Renal pelvis (tissue), 4 donors: ENCODE data around the gene CDK2. TPM values are rescaled to one million over a fixed set of nuclear protein-coding genes. Genes with fewer than 3 reads are reported as not detected.
"Not testable (repeated sequence)": the region's sequence is repeated elsewhere in the genome, so short reads cannot be mapped to it uniquely, and the experiment has no call there.

Experiments
- DNase-seq: peaks from one replicate; pipeline ENCODE4 v3.0.0-alpha.2; 2013
- polyA plus RNA-seq, 3 donors: library from polyadenylated mRNA; unstranded; fragments of 120-200 nt; gene quantifications; one replicate each; pipeline ENCODE4 v1.2.1, GENCODE V29; 2013; ENCODE audit not compliant: insufficient read length in 3 of 3

CDK2 gene
- polyA plus RNA-seq, 3 donors, result 60.6 to 74.6 (median 61.6) TPM

DNA sequence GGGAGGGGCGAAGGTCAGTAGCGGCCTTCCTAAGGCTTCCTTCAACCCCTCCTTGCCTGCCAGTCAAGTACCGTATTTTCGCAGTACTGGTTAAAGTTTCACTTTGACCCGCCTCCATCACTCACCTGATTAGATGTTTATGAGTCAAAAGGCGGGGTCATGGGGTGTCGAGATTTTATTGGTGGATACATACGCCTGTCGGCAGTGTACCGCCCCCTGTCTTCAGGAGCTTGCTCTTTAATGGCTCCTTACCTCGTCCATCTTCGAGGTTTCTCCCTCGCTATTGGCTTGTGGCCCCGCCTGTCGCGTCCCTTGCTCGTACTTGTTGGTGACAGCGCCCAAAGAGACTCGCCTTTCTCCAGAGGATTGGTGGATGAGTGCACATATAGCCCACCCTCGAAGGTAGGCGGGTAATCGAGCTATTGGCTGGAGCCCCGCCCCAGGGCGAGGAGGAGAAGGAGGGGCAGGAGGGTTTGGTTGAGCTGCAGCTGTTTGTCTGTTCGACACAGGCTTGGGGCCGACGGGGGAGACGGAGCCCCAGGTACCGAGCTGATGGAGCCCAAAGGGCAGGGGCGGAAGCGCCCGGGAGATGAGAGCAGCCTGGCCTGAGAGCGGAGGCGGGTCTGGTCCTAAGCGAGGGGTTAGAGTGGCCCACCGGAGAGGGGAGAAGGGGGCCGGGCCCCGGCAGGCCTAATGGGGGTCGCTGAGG lies 7.1 kb downstream of the CDK2 start, which contains the start of gene RAB5B:
Gene RAB5B (plus strand): TSS at position 480 of the 709 bp plus-strand sequence. CDS start 12,883 bp downstream, outside the sequence.
- peak; percentile 100 for DNase-seq

DNA sequence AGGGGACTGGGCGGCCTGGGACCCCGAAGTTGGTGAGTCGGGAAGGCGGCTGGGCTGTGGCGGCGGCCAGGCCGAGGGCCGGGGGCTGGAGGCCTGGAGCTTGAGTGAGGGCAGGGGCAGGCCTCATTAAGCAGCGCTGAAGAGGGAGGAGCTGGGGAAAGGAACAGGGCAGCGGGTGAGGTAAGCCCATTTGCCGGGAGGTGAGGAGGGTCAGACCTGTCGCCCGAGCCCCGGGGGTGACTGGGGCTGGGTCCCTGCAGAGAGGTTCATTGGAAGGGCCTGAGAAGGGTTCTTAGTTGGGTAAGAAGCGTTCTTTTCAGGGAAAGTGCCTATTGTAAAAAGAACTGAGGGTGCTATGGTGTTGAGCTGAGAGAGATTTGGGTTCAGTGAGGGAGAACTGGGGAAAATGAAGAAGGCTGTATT lies 7.7 kb downstream of the CDK2 start:
- peak; percentile 64 for DNase-seq

DNA sequence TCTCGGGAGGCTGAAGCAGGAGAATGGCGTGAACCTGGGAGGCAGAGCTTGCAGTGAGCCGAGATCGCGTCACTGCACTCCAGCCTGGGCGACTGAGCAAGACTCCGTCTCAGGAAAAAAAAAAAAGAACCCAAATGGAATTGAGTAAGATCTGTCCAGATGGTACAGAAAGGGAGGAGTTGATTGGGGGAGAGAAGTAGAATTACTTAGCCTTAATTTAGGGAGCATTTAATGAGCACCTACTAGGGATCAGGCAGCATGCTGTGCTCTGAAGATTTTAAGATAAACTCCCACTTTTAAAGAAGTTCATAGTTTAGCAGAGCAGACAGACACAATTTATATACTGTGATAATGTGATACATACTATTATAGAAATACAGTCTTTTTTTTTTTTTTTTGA lies 11.8 kb downstream of the CDK2 start:
- no peak for DNase-seq

DNA sequence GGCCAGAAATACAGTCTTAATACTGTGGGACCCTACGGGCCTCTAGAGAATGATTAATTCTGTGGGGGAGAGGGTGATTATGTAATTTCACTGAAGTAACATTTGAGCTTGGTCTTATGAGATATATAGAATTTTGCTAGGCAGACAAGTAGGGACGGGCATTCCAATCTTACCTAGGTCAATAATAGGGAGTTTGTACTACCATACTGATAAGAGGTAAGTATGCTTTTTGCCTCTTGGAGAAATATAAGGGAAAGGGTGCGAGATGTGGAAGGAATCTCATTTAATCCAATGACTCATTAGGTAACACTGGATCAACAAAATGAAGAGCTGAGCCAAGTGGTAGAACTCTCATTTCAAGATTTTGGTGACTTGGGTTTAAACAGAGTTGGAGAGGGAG lies 12.4 kb downstream of the CDK2 start:
- no peak for DNase-seq

DNA sequence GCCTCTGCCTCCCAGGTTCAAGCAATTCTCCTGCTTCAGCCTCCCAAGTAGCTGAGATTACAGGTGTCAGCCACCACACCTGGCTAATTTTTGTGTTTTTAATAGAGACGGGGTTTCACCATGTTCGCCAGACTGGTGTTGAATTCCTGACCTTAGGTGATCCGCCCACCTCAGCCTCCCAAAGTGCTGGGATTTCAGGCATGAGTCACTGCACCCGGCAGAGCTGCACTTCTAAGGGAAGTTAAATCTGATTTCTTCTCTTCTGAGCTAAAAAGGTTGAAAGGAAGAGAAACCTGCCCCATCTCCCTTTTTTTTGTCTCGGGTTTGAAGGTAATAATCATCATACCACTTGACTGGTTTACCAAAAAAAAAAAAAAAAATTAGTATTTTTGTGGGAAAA lies 15.3 kb downstream of the CDK2 start:
- not testable (repeated sequence) for DNase-seq

DNA sequence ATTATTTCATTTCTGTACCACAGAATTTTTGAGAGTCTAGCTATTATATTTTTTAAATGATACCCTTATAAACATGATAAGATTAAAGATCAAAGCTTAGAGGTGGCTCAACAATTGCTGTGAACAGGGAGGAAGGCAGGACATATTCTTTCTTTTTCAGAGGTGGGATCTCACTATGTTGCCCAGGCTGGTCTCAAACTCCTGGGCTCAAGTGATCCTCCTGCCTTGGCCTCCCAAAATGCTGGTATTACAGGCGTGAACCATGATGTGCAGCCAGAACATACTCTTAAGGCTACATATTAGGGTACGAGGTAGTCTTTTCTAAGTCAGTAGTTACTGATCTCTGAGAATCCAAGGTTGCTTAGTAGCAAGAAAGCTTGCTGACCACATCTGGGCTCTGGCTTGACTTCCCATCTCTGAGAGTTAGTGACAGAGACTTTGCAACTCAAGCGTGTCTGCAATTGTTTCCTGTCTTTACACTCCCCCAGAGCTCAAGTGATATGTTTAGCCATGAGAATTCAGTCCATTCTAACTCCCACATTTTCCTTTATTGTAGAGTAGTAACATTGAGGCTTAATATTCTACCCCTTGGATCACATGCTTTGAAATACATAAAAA lies 15.8 kb downstream of the CDK2 start:
- peak; percentile 61 for DNase-seq

DNA sequence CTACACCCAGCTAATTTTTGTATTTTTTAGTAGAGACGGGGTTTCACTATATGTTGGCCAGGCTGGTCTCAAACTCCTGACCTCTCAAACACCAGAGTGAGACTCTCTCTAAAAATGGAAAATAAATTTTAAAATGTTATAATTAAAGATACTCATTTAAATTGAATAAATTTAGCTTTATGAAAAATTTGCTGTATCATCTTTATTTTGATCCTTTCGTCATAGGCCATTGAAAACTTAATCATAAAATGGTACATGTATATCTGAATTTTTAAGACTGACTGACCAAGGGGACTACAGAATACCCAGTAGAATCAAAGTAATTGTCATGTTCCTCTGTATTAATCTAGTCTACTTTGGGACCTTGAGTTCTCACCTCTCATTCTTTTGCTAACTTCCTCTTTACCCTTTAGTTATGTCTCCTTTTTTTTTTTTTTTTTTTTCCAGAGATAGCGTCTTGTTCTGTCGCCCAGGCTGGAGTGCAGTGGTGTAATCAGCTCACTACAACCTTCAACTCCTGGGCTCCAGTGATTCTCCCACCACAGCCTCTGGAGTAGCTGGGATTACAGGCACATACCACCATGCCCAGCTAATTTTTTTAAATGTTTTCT lies 16.7 kb downstream of the CDK2 start:
- no peak for DNase-seq

DNA sequence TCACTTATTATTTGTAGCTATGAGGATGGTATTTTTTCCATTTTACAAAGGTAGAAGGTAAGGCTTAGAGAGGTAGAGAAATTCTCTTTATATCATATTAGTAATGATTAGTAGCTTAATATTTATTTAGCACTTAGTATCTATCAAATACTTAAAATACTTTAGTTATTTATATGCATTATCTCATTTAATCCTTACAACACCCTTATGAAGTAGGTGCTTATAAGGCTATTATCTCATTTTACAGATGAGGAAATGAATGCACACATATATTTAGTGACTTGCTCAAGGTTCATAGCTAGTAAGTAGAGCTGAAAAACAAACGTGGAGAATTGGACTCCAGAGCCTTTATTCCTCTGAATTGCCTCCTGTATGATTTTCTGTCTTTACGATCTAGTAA lies 18.2 kb downstream of the CDK2 start:
- DNase-seq, result no peak

DNA sequence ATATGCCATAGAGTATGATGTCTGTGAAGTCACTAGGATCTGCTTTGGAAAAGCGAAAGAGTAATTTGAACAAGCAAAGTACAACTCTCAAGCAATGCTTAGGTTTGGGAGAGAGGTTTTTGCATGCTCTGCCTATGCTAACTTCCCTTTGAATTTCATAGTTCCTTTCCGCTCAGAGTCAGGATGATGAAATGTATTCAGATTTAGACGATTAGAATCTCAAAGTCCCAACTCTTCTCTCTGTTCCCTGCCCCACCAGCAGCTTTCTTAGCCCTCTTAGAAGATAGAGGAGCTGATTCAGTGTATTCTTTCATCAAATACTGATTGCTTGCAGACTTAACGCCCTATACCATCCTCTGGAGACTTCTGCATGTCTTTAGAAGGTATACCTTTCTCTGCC lies 18.7 kb downstream of the CDK2 start:
- no peak for DNase-seq

DNA sequence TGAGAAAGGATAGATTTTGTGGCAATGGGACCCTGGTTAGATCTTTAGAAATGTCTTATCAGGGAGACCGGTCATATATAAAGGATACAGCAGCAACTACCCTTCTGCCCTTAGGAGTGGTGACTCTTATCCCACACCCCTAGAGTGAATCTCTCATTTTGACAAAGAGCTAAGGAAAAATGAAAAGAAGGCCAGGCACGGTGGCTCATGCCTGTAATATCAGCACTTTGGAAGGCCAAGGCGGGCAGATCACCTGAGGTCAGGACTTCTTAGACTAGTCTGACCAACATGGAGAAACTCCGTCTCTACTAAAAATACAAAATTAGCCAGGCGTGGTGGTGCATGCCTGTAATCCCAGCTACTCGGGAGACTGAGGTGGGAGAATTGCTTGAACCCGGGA lies 19.3 kb downstream of the CDK2 start:
- not testable (repeated sequence) for DNase-seq

DNA sequence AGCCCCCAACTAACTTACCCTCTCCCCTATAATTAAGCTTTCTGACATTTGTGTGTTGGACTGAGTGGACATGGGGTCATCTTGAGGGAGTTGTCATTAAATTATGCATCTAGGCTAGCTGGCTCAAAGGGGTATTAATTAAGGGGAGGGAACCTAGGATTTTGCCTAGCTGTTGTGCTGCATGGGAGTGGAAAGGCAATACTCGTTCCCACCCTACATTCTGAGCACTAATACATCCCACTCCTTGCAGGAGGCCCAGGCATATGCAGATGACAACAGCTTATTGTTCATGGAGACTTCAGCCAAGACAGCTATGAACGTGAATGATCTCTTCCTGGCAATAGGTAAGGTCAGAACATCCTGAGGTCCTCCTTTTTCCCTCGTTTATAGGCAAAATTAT lies 24.5 kb downstream of the CDK2 start:
- no peak for DNase-seq

DNA sequence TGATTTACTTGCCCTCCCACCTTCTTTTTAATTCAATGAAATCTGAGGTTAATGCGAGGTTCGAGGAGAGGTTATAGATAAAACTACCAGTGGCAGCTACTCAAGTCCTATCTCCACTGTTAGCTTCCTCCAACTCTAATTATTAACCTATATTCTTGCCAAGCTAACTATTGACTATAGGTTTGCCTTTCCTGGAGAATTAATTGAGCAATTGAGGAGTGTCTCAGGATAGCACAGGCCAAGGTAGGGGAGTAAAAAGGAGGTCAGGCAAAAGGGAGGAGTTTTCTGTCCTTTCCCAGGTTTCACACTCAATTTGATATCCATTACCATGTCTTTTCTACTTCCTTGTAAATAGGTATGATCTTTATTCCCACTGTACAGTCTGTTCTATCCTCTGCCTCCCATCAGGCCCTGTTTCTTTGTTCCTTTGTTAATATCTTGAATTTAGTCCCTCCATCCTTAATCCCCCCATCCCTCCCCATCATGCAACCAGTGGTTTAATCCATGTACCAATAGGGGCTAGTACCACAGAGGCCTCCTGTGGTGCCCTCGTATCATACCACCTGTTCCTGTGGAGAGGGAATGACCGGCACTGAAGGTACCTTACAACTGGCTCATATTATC lies 26.7 kb downstream of the CDK2 start:
- no peak for DNase-seq

DNA sequence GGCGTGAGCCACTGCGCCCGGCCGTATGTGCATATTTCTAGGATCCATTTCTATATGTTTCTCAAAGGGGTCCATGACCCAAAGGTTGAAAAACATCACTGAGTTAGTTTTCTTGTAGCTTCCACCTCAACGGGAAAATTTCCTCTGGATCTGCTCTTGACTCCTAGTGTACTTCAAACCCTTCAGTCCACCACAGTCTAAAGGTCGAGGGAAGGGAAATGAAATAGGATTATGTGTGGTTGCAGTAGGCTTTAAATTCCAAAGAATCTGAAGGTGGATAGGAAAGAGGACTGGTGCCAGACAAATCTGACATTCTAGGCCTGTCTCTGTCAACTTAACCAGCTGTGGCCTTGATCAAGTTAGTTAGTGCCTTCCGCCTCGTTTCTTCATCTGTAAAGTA lies 28.7 kb downstream of the CDK2 start:
- DNase-seq, result no peak

DNA sequence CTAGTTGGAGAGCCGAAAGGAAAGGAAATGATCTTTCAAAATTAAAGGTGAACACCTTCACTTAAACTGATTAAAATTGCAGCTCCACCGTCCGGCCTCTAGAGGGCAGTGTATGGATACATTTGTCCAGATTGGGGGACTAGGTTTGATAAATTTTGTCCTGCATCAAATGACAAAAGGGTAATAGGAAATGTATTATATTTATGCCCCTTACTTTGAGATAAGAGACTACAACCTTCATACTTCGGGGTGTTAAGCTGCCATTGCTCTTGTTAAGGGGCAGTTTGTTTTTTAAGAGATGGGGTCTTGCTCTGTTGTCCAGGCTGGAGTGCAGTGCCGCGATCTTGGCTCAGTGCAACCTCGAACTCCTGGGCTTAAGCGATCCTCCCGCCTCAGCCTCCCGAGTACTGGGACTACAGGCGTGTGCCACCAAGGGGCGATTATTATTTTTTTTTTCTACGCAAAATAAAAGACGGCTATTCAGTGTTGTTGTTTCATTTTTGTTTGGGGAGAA lies 29.6 kb downstream of the CDK2 start:
- DNase-seq, result peak; percentile 71

DNA sequence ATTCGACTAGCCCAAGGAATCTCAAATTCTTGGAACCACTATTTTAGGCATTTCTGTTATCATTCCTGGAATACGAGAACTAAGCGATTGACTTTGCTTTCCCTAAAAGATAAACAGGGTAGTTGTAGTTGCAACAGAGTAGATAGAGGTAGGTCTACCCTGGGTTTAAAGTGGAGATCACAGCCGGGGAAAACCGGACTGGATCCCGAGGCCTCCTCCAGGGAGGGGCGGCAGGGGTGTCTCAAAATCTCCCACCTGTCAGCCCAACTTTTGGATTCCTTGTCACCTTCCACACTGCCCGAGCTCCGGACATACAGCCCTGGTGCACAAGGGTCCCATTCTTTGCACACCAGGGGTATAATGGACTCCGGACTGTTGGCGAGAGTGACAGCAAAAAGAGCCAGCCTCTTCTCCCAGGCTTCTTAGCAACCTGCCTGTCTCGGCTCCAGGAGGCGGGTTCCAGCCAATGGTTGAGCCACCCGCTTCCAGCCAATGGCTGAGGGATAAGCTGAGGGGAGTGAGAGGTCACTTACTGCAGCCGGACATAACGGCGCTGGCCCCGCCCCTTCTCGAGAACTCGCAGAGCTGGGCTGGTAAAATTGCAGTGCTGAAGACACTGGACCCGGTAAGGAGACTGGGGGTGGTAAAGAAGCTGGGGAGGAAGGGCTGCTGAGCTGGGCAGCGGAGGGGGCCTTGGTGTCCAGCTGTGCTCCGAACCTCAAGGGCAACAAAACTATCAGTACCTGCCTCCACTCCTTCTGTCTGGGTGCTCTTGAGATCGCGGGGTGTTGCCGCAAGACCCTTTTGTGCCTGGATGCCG lies 30.3 kb downstream of the CDK2 start, which contains the start of gene SUOX:
Gene SUOX (plus strand): TSS at position 562 of the 820 bp plus-strand sequence. CDS start 4,946 bp downstream, outside the sequence.
- peak; percentile 98 for DNase-seq

DNA sequence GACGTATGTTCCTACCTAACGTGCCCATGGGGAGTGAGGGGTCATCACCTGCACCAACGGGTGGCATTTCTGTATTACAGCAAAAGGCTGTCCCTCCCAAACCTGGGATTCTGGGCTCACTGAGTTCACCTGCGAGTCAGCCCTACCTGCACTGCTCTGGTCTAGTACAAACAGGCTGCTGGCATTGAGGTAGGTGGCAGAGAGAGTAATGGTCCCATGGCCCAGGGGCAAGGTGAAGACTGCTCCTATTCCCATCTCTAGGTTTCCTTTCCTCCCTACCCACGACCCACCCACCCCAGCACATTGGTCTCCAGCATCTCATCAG lies 30.9 kb downstream of the CDK2 start:
- no peak for DNase-seq

DNA sequence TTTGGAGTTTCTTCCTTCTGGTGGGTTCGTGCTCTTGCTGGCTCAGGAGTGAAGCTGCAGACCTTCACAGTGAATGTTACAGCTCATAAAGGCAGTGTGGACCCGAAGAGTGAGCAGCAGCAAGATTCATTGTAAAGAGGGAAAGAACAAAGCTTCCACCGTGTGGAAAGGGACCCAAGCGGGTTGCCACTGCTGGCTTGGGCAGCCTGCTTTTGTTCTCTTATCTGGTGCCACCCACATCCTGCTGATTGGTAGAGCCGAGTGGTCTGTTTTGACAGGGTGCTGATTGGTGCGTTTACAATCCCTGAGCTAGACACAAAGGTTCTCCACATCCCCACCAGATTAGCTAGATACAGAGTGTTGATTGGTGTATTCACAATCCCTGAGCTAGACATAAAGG lies 32.9 kb downstream of the CDK2 start:
- not testable (repeated sequence) for DNase-seq

DNA sequence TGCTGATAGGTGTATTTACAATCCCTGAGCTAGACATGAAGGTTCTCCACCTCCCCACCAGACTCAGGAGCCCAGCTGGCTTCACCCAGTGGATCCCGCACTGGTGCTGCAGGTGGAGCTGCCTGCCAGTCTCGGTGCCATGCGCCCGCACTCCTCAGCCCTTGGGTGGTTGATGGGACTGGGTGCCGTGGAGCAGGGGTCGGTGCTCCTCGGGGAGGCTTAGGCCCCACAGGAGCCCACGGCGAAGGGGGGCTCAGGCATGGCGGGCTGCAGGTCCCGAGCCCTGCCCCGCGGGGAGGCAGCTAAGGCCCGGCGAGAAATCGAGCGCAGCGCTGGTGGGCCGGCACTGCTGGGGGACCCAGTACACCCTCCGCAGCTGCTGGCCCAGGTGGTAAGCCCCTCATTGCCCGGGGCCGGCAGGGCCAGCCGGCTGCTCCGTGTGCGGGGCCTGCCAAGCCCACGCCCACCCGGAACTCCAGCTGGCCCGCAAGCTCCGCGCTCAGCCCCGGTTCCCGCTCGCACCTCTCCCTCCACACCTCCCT lies 33.4 kb downstream of the CDK2 start:
- DNase-seq, result not testable (repeated sequence)

DNA sequence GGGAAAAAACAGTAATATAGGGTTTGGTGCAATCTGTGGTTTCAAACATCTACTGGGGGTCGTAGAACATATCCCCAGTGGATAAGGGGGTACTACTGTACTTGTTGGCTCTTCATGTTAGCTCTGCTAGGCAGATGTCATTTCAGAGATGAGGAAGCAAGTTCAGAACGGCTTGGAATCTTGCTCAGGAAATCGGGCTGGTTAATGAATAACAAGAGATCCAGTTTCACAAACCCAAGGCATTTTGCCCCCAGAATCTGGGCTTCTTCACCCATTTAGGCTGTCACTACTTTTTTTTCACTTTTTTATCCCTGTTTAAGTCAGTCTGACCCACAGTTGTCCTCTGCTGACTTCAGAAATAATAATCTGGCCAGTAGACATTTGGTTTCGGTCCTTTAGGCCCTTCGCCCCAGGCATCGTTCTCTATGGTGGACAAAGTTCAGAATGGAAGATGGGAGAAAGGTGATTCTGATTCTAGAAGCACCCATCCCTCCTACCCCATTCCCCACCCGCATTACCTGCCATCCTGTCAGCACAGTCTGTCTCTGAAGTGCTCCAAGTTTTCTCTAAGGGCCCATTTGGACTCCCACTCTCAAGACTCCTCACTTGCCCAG lies 35.0 kb downstream of the CDK2 start:
- DNase-seq, result no peak

DNA sequence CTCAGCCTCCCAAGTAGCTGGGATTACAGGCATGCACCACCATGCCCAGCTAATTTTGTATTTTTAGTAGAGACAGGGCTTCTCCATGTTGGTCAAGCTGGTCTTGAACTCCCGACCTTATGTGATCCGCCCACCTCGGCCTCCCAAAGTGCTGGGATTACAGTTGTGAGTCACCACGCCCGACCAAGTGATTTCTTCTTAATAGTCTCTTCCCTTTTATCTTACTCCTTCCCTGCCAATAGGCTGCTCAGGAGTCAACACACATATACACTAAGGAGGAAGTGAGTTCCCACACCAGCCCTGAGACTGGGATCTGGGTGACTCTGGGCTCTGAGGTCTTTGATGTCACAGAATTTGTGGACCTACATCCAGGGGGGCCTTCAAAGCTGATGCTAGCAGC lies 36.7 kb downstream of the CDK2 start:
- not testable (repeated sequence) for DNase-seq

DNA sequence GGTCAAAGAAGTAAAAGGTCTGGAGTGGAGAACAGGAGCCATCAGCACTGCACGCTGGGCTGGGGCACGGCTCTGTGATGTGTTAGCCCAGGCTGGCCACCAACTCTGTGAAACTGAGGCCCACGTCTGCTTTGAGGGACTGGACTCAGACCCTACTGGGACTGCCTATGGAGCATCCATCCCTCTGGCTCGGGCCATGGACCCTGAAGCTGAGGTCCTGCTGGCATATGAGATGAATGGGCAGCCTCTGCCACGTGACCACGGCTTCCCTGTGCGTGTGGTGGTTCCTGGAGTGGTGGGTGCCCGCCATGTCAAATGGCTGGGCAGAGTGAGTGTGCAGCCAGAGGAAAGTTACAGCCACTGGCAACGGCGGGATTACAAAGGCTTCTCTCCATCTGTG lies 37.6 kb downstream of the CDK2 start:
- no peak for DNase-seq
